Femur (tissue), 1 donor: ENCODE measurements around the gene CRTC2.

Experiments used
- DNase-seq: peaks from one replicate; pipeline ENCODE4 v3.0.0-alpha.2; 2017

CRTC2 gene

DNA sequence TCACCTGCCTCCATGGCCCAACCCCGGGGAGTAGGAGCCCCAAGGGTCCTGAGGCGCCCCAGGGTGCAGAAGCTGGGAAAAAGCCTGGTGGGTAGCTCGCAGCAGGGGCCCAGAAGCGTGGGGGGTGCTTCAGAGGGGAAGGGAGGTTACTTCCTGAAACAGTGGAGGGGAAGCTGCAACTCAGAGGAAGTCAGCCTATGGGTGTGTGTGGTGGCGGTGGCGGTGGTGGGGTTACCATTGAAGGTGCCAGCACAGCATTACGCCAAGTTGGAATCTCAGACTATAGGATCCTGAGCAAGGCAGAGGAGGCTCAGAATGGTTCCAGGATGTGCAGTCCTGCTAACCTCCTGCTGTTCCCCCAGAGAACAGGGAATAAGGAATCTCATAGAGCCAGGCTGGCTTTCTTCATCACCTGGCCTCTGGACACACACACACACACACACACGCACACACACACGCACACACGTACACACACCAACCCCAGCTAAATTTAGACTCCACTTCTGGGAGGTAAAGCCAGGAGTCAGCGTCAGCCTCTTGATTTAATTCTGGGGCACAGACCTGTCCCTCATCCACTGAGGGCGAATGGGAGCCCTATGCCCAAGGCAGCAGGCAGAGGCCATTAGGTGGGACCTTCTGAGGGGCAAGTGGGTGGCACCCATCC is 13.1 kb downstream of the CRTC2 start:
- DNase-seq = peak; percentile 61

DNA sequence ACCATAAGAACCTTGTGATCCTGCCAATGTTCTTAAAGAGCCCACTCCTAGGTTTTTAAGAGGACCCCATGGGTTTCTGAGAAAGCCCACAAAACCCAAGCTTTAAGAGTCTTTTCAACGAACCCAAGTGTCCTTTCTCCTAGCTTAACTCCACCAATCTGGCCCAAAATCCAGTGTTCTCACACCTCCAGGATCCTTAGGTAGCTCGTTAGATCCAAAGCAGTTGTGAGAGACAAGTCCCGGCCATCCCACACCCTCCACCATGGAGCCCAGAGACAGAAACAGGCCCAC is 13.6 kb downstream of the CRTC2 start:
- no peak for DNase-seq

DNA sequence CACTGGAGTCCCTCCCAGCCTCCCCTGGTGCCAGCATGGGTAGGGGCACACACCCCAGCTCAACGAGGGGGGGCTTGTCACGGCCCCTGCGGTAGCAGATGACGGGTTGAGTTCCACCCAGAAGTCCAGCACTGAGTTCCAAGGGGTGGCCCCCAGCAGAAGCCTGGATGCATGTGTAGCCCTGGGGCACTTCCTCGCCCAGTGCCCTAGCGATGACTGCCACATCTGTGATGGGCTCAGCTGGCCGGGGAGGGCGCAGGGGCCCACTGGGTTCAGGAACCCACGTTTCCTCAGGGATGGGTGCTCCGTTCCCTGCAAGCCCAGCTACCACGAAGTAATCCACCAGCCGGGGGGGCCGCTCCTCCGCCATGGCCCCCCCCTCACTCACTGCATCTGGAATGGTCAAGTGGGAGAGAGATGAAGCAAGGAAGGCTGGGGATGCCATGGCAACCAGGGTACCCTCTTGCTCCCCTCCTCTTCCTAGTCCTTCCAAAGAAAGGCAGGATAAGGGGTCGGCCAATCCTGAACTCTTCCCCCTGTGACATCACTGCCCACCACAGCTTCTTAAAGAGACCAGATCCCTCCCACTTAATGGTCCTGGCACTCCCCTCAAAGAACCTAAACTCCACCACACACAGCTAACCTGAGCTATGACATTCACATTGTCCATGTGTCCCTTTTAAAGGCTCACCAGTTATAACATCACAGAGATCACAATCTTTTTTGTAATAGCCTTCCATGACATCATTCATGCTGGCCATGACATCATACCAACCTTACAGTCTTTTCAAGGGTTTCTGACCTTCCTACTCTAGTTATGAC is 14.2 kb downstream of the CRTC2 start:
- no peak for DNase-seq

GRCh38 chr1:153942766-153943549 is 15.5 kb downstream of the CRTC2 start:
- DNase-seq = no peak

DNA sequence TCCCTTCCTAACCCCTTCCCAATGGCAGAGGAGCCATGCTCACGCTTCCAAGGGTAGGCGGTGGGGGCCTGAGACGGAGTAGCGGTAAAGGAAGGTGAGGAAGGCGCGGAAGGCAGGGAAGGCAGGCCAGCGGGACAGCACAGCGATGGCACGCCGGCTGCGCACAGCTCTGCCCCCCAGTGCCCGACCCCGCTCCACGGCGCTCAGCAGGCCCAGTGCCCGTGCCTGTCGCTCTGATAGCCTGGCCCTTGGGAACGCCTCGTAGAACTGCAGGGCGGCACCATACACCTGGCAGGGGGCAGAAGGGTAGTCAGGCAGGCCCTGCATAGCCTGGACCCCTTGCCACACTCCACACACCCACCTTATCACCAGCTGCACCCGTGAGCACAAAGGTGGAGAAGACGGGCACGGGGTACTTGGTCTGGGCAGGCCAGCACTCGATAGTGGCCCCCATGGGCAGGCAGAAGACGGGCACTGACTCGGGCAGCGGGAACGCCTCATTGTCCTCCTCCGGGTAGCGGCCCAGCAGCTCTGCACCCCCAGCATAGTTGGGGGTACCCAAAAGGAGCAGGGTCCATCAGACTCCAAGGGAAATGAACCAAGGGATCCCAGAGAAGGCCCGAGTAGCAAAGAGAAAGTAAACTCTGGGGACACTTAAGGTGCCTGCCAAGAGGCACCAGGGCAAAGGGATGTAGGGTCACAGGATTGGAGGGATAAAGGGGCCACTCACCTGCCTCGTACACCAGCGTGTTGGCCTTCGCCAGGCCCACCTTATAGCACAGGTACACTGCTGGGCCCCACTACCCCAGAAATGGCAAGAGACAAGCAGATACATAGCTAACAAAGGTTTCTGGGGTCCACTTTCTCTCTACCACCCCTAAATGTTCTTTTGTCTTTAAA is 16.3 kb downstream of the CRTC2 start:
- no peak for DNase-seq

- DNase-seq = no peak
Observed at GRCh38 chr1:153940756-153941155, 17.7 kb downstream of the CRTC2 start.

GRCh38 chr1:153939476-153939875 is 18.9 kb downstream of the CRTC2 start:
- DNase-seq = no peak

GRCh38 chr1:153938996-153939395 is 19.4 kb downstream of the CRTC2 start:
- no peak for DNase-seq

GRCh38 chr1:153937331-153937730 is 21.1 kb downstream of the CRTC2 start:
- DNase-seq = no peak

DNA sequence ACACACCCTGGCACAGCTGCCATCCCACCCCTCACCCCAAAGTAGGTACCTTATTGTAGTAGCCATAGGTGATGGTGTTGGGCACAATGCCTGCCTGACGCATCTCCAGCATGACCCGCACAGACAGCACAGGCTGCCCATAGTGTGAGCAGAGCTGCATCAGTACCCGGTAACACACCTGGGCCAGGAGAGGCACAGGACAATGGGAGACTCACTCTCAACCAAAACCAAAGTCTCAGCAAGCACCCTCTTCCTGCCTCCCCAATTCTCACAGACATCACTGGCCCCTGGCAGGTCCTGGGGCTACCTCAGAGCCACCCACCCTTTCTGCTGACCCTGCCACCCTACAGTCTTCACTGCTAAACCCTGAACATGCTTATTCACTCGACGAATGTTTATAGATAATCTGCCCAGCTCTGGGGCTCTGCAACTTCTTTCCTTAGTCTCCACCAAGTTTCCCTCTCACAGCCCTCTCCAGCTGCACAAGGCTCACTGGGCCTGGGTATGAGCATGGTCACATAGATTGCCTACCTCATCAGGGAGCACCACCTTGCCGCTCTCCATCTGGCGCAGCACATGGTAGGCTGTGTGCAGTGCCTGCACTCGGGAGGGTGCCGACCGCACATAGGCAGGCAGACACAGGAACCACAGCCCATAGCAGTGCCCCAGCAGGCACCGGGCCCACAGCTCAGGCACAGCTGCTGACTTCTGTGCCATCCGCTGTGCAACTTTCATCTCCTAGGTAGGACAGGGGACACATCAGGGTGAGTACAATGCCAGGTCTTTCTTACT is 22.2 kb downstream of the CRTC2 start:
- DNase-seq = no peak

DNA sequence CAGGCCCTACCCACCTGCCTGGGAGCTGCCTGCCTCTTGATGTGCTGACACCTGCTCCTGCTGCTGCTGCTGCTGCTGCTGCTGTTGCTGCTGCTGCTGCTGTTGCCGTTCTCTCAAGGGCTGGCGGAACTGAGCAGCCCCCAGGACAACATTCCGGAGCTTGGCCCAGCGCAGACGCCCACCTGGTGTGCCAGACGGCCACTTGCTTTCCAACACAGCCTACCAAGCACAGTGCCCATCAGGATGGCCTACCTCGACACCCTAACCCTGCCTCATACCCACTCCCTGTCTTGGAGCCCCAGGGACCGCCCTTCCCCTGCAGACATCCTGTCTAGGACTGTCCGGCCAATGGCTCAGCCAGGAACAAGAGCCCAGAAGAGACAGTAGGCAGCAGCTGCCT is 23.7 kb downstream of the CRTC2 start:
- DNase-seq = no peak

GRCh38 chr1:153933955-153934354 is 24.5 kb downstream of the CRTC2 start:
- DNase-seq = no peak

DNA sequence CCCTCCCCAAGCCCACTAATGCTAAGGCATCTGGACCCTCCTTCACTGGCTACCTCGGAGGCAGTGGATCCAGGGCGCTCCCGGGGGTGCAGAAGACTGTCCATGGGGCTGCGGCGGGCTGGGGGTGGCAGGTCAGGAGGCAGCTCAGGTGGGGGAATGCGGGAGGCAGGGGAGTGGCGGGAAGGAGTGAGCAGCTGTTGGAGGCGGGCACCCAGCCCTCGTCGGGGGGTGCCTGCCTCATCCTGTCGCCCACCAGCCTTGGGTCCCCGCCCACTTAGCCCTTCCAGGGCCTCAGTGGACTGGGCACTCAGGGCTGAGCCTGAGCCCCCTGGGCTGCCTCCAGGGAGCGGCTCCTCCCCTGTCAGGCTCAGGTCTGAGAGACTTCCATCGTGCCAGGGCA is 25.0 kb downstream of the CRTC2 start:
- no peak for DNase-seq

GRCh38 chr1:153932156-153933131 is 26.0 kb downstream of the CRTC2 start:
- DNase-seq = no peak

GRCh38 chr1:153929981-153930948 is 28.1 kb downstream of the CRTC2 start:
- DNase-seq = no peak

DNA sequence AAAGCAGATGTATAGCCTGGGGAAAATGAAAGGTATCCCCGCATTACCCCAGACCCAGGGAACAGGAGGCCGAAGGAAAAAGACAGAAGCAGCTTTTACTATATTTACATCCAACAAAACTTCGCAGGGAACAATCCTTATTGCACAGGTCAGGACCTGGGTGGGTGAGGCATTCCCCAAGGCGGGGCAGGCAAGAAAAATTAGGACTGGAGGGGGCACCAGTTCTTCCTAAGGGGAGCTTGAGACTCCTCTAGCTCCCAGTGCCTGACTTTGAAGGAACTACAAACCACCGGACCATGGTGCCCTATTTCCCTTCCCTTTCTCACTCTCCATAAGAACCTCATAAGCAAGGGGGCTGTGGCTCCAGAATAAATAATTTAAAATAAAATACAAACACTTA is 29.0 kb downstream of the CRTC2 start:
- DNase-seq = no peak

GRCh38 chr1:153928791-153929341 is 29.5 kb downstream of the CRTC2 start:
- no peak for DNase-seq

DNA sequence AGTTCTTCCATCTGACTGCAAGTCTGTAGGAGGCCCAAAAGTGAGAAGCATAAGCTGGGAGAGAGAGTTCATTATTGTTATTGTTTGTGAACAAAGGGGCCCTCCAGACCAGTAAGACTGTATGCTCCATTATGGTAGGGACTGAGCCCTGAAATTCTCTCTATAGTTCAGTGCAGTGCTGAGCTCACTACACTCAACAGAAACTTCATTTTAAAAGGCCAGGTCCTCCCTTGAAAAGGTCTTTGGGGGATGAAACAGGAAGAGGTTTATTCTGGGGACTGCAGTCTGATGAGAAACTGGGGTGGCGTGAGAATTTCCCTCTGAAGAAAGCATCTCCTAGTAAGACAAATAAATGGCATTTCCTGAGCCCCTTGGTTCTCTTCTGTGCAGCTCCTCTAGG is 30.2 kb downstream of the CRTC2 start:
- DNase-seq = no peak

GRCh38 chr1:153926405-153926804 is 32.0 kb downstream of the CRTC2 start:
- no peak for DNase-seq
